CD4-positive, CD25-positive, alpha-beta regulatory T cell (primary cell): Measurements from ENCODE around the gene MAST2. TPM values are rescaled to one million over a fixed set of nuclear protein-coding genes. Genes with fewer than 3 reads are reported as not detected.
A peak's percentile ranks its signal among the peaks of the same experiment; 100 is the strongest.
"Not testable (repeated sequence)": the region's sequence is repeated elsewhere in the genome, so short reads cannot be mapped to it uniquely, and the experiment has no call there.

Experiments used
- ATAC-seq, 2 donors: fragments of 150-1000 bp; cut with Tn5 transposase; one replicate each; pipeline ENCODE4 v1.10.0; 2021; ENCODE audit warnings: low read depth in 2 of 2, moderate number of reproducible peaks in 2 of 2, moderate library complexity in 1 of 2
- DNase-seq, 3 donors: peaks; one replicate each; pipeline versions ENCODE4 v3.0.0 to v3.0.0-alpha.2; 2012 to 2022; ENCODE audit warnings: mixed read lengths in 1 of 3
- H3K27ac ChIP-seq: one replicate; pipeline ENCODE4 v1.7.0; 2013; ENCODE audit warnings: mild to moderate bottlenecking, low read length; ENCODE audit not compliant: insufficient read depth, poor library complexity, severe bottlenecking
- H3K27me3 ChIP-seq: one replicate; pipeline ENCODE4 v1.7.0; 2013; ENCODE audit warnings: low read length; ENCODE audit not compliant: control insufficient read depth, insufficient read depth
- H3K36me3 ChIP-seq: one replicate; pipeline ENCODE4 v1.7.0; 2013; ENCODE audit warnings: mild to moderate bottlenecking, low read length, moderate library complexity; ENCODE audit not compliant: control insufficient read depth, insufficient read depth
- H3K4me1 ChIP-seq: 2 replicates; pipeline ENCODE4 v1.7.0; 2013; ENCODE audit warnings: mild to moderate bottlenecking, low read length; ENCODE audit not compliant: insufficient read depth, control insufficient read depth, poor library complexity, severe bottlenecking
- H3K4me3 ChIP-seq: one replicate; pipeline ENCODE4 v1.7.0; 2013; ENCODE audit warnings: low read depth, mild to moderate bottlenecking, low read length, moderate library complexity
- H3K9me3 ChIP-seq, 2 experiments: 1 replicate in 1 of 2; 2 replicates in 1 of 2; pipeline ENCODE4 v1.7.0; 2013; ENCODE audit warnings: low read length in 2 of 2, mild to moderate bottlenecking in 1 of 2, moderate library complexity in 1 of 2; ENCODE audit not compliant: control insufficient read depth in 2 of 2
- H3K27ac Mint-ChIP-seq, 3 donors: one replicate each; pipeline ENCODE4 v1.8.0; 2020 to 2022; ENCODE audit warnings: mild to moderate bottlenecking in 3 of 3, mixed read lengths in 3 of 3, moderate library complexity in 2 of 3
- H3K27me3 Mint-ChIP-seq: one replicate; pipeline ENCODE4 v1.8.0; 2022; ENCODE audit warnings: mild to moderate bottlenecking, mixed read lengths
- H3K36me3 Mint-ChIP-seq: one replicate; pipeline ENCODE4 v1.8.0; 2020; ENCODE audit warnings: mixed read lengths
- H3K4me1 Mint-ChIP-seq, 4 donors: one replicate each; pipeline ENCODE4 v1.8.0; 2020 to 2022; ENCODE audit warnings: mixed read lengths in 4 of 4, mild to moderate bottlenecking in 1 of 4
- H3K4me3 Mint-ChIP-seq, 4 donors: one replicate each; pipeline ENCODE4 v1.8.0; 2020 to 2022; ENCODE audit warnings: mild to moderate bottlenecking in 4 of 4, mixed read lengths in 4 of 4, moderate library complexity in 3 of 4
- H3K9me3 Mint-ChIP-seq, 7 donors: one replicate each; pipeline ENCODE4 v1.8.0; 2020 to 2022; ENCODE audit warnings: mixed read lengths in 7 of 7, mild to moderate bottlenecking in 3 of 7, moderate library complexity in 2 of 7
- polyA plus RNA-seq, 4 donors: library from polyadenylated mRNA; unstranded; fragments of 300-500 nt; fragmentation: Illumina TruSeq; gene quantifications; one replicate each; pipeline ENCODE4 v1.2.3, GENCODE V29; 2021
- total RNA-seq: library from RNA; stranded (reverse); gene quantifications from one replicate; pipeline ENCODE4 v1.2.3, GENCODE V29; 2022

MAST2 gene
- total and polyA plus RNA-seq, 5 donors from 2014 or later: 0.71 to 13.1 (median 1.8) TPM

- Mint-ChIP-seq H3K4me3 (no peak overlapping the region), H3K4me1 (peaks cover 10 to 16% (median 12%) of the 10 kb centered on the region in 4 donors), H3K27me3 (no peaks in the 10 kb centered on the region), H3K27ac (peak overlapping the region in 1 of 3 donors; percentile 7), H3K36me3 (peaks cover 11% of the 10 kb centered on the region), H3K9me3 (peaks cover 0 to 19% (median 5%) of the 10 kb centered on the region in 7 donors)
- Histone ChIP-seq H3K4me3 (no peak overlapping the region), H3K4me1 (peaks cover 5% of the 10 kb centered on the region), H3K27me3 (no peaks in the 10 kb centered on the region), H3K27ac (no peak overlapping the region), H3K9me3 (peaks cover 2 to 8% of the 10 kb centered on the region in 2 experiments), H3K36me3 (no peaks in the 10 kb centered on the region)
- ATAC-seq (no peak), DNase-seq (no peak)
Observed at GRCh38 chr1:45846931-45847330, 43.5 kb downstream of the MAST2 start.

DNA sequence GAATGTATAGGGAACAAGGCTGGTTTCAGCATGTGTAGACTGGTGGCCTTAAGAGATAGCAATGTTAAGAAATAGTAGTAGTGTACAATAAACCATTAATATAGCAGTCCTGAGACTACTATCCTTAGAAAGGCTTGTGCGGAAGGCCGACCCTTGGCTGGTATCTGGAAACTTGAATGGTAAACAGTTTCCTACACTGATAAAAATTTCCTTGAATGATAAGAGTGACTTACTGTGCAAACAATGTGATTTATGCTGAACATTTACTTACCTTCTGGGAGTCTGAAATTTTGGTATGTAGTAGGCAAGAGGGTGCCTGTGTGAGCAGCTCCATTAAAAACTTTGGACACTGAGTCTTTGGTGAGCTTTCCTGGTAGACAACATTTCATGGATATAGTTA, 44.7 kb downstream of the MAST2 start:
- peaks cover 7 to 14% (median 8%) of the 10 kb centered on the region in 4 donors for H3K4me1 Mint-ChIP-seq
- H3K4me3 Mint-ChIP-seq: no peak overlapping the region
- DNase-seq (no peak), ATAC-seq (no peak)
- H3K27ac Mint-ChIP-seq: no peak overlapping the region
- Histone ChIP-seq H3K9me3 (peaks cover 2 to 8% of the 10 kb centered on the region in 2 experiments), H3K4me3 (no peak overlapping the region), H3K27me3 (no peaks in the 10 kb centered on the region), H3K36me3 (no peaks in the 10 kb centered on the region), H3K4me1 (peaks cover 5% of the 10 kb centered on the region), H3K27ac (no peak overlapping the region)
- no peaks in the 10 kb centered on the region for H3K27me3 Mint-ChIP-seq
- peaks cover 11% of the 10 kb centered on the region for H3K36me3 Mint-ChIP-seq
- peaks cover 0 to 19% (median 5%) of the 10 kb centered on the region in 7 donors for H3K9me3 Mint-ChIP-seq

- H3K4me1 Mint-ChIP-seq: peaks cover under 1 to 8% (median 2%) of the 10 kb centered on the region in 4 donors
- Histone ChIP-seq H3K4me3 (no peak overlapping the region), H3K27me3 (no peaks in the 10 kb centered on the region), H3K4me1 (no peaks in the 10 kb centered on the region), H3K36me3 (no peaks in the 10 kb centered on the region), H3K9me3 (peaks cover 2 to 8% of the 10 kb centered on the region in 2 experiments), H3K27ac (no peak overlapping the region)
- H3K4me3 Mint-ChIP-seq: no peak overlapping the region
- no peaks in the 10 kb centered on the region for H3K27me3 Mint-ChIP-seq
- ATAC-seq: no peak
- H3K9me3 Mint-ChIP-seq: peaks cover 0 to 19% (median 5%) of the 10 kb centered on the region in 7 donors
- H3K27ac Mint-ChIP-seq: no peak overlapping the region
- DNase-seq: no peak
- peaks cover 11% of the 10 kb centered on the region for H3K36me3 Mint-ChIP-seq
Observed at GRCh38 chr1:45848714-45849113, 45.3 kb downstream of the MAST2 start.

- DNase-seq (no peak), ATAC-seq (no peak)
- H3K9me3 Mint-ChIP-seq: peaks cover 0 to 19% (median 5%) of the 10 kb centered on the region in 7 donors
- Histone ChIP-seq H3K27me3 (no peaks in the 10 kb centered on the region), H3K4me3 (no peak overlapping the region), H3K9me3 (peaks cover 2 to 8% of the 10 kb centered on the region in 2 experiments), H3K4me1 (no peaks in the 10 kb centered on the region), H3K36me3 (no peaks in the 10 kb centered on the region), H3K27ac (no peak overlapping the region)
- H3K4me1 Mint-ChIP-seq: peaks cover 0 to 7% (median 1%) of the 10 kb centered on the region in 4 donors
- H3K36me3 Mint-ChIP-seq: peaks cover 11% of the 10 kb centered on the region
- no peak overlapping the region for H3K27ac Mint-ChIP-seq
- H3K27me3 Mint-ChIP-seq: no peaks in the 10 kb centered on the region
- no peak overlapping the region for H3K4me3 Mint-ChIP-seq
Observed at GRCh38 chr1:45850017-45850416, 46.6 kb downstream of the MAST2 start.

DNA sequence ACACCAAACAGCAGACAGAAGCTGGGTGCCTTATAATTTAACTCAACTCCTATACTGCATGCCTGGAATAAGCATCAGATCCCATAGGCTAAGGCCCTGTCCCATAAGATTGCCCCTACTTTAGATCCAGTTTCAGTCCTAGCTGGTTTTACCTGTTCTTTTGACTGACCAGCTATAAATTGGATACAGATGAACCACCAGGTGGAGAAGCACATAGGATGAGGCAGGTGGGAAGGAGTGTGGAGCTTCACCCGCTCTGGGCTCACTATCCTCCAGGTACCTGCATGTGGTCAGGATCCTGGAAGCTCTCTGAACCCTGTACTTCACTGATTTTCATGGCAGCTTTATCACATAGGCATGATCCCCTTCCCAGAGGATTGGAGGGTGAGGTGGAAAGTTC, 51.3 kb downstream of the MAST2 start:
- no peaks in the 10 kb centered on the region for H3K27me3 Mint-ChIP-seq
- no peak for ATAC-seq
- Histone ChIP-seq H3K27me3 (no peaks in the 10 kb centered on the region), H3K27ac (no peak overlapping the region), H3K36me3 (no peaks in the 10 kb centered on the region), H3K4me3 (no peak overlapping the region), H3K4me1 (no peaks in the 10 kb centered on the region), H3K9me3 (peaks cover 2 to 8% of the 10 kb centered on the region in 2 experiments)
- no peak for DNase-seq
- peaks cover 0 to 7% (median 1%) of the 10 kb centered on the region in 4 donors for H3K4me1 Mint-ChIP-seq
- no peak overlapping the region for H3K27ac Mint-ChIP-seq
- H3K9me3 Mint-ChIP-seq: peaks cover 0 to 15% (median 4%) of the 10 kb centered on the region in 7 donors
- H3K4me3 Mint-ChIP-seq: no peak overlapping the region
- H3K36me3 Mint-ChIP-seq: peaks cover 5% of the 10 kb centered on the region

DNA sequence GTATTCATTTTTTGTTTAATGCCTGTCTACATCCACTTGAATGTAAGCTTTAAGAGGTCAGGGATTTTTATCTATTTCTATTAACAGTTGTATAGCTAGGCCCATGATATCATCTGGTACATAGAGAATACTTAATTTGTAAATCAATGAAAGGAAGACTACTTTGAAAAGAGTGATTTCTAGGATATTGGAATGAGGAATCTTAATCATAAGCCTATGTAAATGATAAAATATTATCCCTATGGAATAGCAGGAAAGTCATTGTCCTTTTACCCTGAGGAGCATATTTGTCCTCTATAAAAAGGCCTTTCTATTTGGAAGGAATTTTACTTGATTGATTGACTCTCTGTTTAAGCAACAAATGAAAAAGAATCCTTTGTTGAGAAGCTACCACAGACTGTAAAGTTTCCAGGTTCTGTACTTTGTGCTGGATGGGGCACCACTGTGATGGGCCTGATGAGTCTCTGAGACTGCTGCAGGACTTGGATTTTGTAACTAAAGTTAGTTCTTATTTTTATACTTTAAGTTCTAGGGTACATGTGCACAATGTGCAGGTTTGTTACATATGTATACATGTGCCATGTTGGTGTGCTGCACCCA, 53.8 kb downstream of the MAST2 start:
- H3K27me3 Mint-ChIP-seq: no peaks in the 10 kb centered on the region
- peaks cover 0 to 3% (median 0%) of the 10 kb centered on the region in 7 donors for H3K9me3 Mint-ChIP-seq
- H3K4me1 ChIP-seq: no peaks in the 10 kb centered on the region
- DNase-seq (no peak), ATAC-seq (no peak)
- H3K27me3 ChIP-seq: no peaks in the 10 kb centered on the region
- no peaks in the 10 kb centered on the region for H3K36me3 ChIP-seq
- H3K4me3 ChIP-seq: no peak overlapping the region
- no peak overlapping the region for H3K27ac ChIP-seq
- H3K27ac Mint-ChIP-seq: no peak overlapping the region
- no peaks in the 10 kb centered on the region for H3K36me3 Mint-ChIP-seq
- no peaks in the 10 kb centered on the region for H3K9me3 ChIP-seq
- H3K4me3 Mint-ChIP-seq: no peak overlapping the region
- H3K4me1 Mint-ChIP-seq: peaks cover 2 to 10% (median 5%) of the 10 kb centered on the region in 4 donors

GRCh38 chr1:45857755-45858492, 54.5 kb downstream of the MAST2 start:
- H3K27ac ChIP-seq: not testable (repeated sequence)

More at GRCh38 chr1:45857755-45858492, 54.5 kb downstream of the MAST2 start:
- H3K4me3 Mint-ChIP-seq, H3K27me3 ChIP-seq, H3K4me3 ChIP-seq, H3K36me3 ChIP-seq, H3K27me3 Mint-ChIP-seq, H3K9me3 Mint-ChIP-seq, H3K9me3 ChIP-seq, H3K36me3 Mint-ChIP-seq, DNase-seq, ATAC-seq, H3K27ac Mint-ChIP-seq, H3K4me1 ChIP-seq: not testable (repeated sequence)
- H3K4me1 Mint-ChIP-seq: peaks cover 3 to 12% (median 8%) of the 10 kb centered on the region in 4 donors
